Mammary epithelial cell (primary cell): Measurements from ENCODE around the gene DENND6B.

Source experiments
- CTCF ChIP-seq, 2 donors: IDR thresholded peaks in 1 of 2; conservative IDR thresholded peaks in 1 of 2; 2 replicates each; pipeline ENCODE4 v1.5.1; 2011 to 2012; ENCODE audit warnings: inconsistent platforms in 2 of 2, low read length in 2 of 2, mild to moderate bottlenecking in 2 of 2, control low read depth in 1 of 2, low read depth in 1 of 2; ENCODE audit not compliant: insufficient read depth in 1 of 2; ENCODE audit errors: extremely low read depth in 1 of 2
- EZH2 ChIP-seq: IDR thresholded peaks from 2 replicates; pipeline ENCODE4 v1.6.1; 2012; ENCODE audit warnings: low read length, inconsistent platforms, borderline replicate concordance

- TF ChIP-seq CTCF (conservative IDR thresholded peaks at IDR 0.05 in 1 of 2, IDR thresholded peaks at IDR 0.05 in 1 of 2; ENCODE audit: extremely low read depth in 1 of 2, insufficient read depth in 1 of 2, low read depth in 1 of 2, low read length in 2 of 2) (no peak), EZH2 (no peak)
These were observed 9.1 kb downstream of the DENND6B start for GRCh38 chr22:50317674-50318073.
